ENCODE data around the gene CEP76. TPM values are rescaled to one million over a fixed set of nuclear protein-coding genes. Genes with fewer than 3 reads are reported as not detected.
"Not testable (repeated sequence)": the region's sequence is repeated elsewhere in the genome, so short reads cannot be mapped to it uniquely, and the experiment has no call there.

Gene CEP76
- polyA plus RNA-seq, 1 donor: 7.0 TPM

GRCh38 chr18:12643756-12644155, 58.8 kb downstream of the CEP76 start:
- not testable (repeated sequence) for H3K27ac ChIP-seq (ENCODE audit: low read length); DNase-seq; H3K36me3 ChIP-seq (ENCODE audit: control insufficient read depth, insufficient read depth, low read length); H3K4me1 ChIP-seq (ENCODE audit: control insufficient read depth, insufficient read depth, low read length); H3K9me3 ChIP-seq (ENCODE audit: control insufficient read depth, low read depth, low read length); H3K4me3 ChIP-seq (ENCODE audit: low read length); H3K27me3 ChIP-seq (ENCODE audit: control insufficient read depth, insufficient read depth, low read length)
- WGBS (ENCODE audit: insufficient coverage, low lambda C conversion rate): no CpG with 5 or more reads among the region's 5 CpGs

GRCh38 chr18:12640881-12641200, 61.7 kb downstream of the CEP76 start:
- no CpG with 5 or more reads among the region's 6 CpGs for WGBS (ENCODE audit: insufficient coverage, low lambda C conversion rate)
- Histone ChIP-seq H3K9me3 (ENCODE audit: control insufficient read depth, low read depth, low read length) (no peaks in the 10 kb centered on the region), H3K4me3 (ENCODE audit: low read length) (no peak overlapping the region), H3K27me3 (ENCODE audit: control insufficient read depth, insufficient read depth, low read length) (no peaks in the 10 kb centered on the region), H3K4me1 (ENCODE audit: control insufficient read depth, insufficient read depth, low read length) (no peaks in the 10 kb centered on the region), H3K36me3 (ENCODE audit: control insufficient read depth, insufficient read depth, low read length) (no peaks in the 10 kb centered on the region), H3K27ac (ENCODE audit: low read length) (no peak overlapping the region)
- no peak for DNase-seq

GRCh38 chr18:12639990-12640880, 62.3 kb downstream of the CEP76 start:
- Histone ChIP-seq H3K9me3 (ENCODE audit: control insufficient read depth, low read depth, low read length) (no peaks in the 10 kb centered on the region), H3K27ac (ENCODE audit: low read length) (no peak overlapping the region), H3K4me1 (ENCODE audit: control insufficient read depth, insufficient read depth, low read length) (no peaks in the 10 kb centered on the region), H3K27me3 (ENCODE audit: control insufficient read depth, insufficient read depth, low read length) (no peaks in the 10 kb centered on the region), H3K4me3 (ENCODE audit: low read length) (no peak overlapping the region), H3K36me3 (ENCODE audit: control insufficient read depth, insufficient read depth, low read length) (no peaks in the 10 kb centered on the region)
- DNase-seq: no peak
- no CpG with 5 or more reads among the region's 5 CpGs for WGBS (ENCODE audit: insufficient coverage, low lambda C conversion rate)

GRCh38 chr18:12638644-12639124, 63.8 kb downstream of the CEP76 start:
- H3K4me3 ChIP-seq (ENCODE audit: low read length): no peak overlapping the region

GRCh38 chr18:12637901-12638643, 64.5 kb downstream of the CEP76 start:
- no peak overlapping the region for H3K27ac ChIP-seq (ENCODE audit: low read length)
- no peaks in the 10 kb centered on the region for H3K27me3 ChIP-seq (ENCODE audit: control insufficient read depth, insufficient read depth, low read length)
- 100% methylated on average over 1 of the region's 4 CpGs for WGBS (ENCODE audit: insufficient coverage, low lambda C conversion rate)
- no peak for DNase-seq
- no peak overlapping the region for H3K4me3 ChIP-seq (ENCODE audit: low read length)
- H3K9me3 ChIP-seq (ENCODE audit: control insufficient read depth, low read depth, low read length): no peaks in the 10 kb centered on the region
- no peaks in the 10 kb centered on the region for H3K36me3 ChIP-seq (ENCODE audit: control insufficient read depth, insufficient read depth, low read length)
- H3K4me1 ChIP-seq (ENCODE audit: control insufficient read depth, insufficient read depth, low read length): no peaks in the 10 kb centered on the region

More at GRCh38 chr18:12638644-12639124, 63.8 kb downstream of the CEP76 start:
- no peaks in the 10 kb centered on the region for H3K27me3 ChIP-seq (ENCODE audit: control insufficient read depth, insufficient read depth, low read length)
- H3K9me3 ChIP-seq (ENCODE audit: control insufficient read depth, low read depth, low read length): no peaks in the 10 kb centered on the region
- H3K36me3 ChIP-seq (ENCODE audit: control insufficient read depth, insufficient read depth, low read length): no peaks in the 10 kb centered on the region
- no peak overlapping the region for H3K27ac ChIP-seq (ENCODE audit: low read length)
- no CpG with 5 or more reads among the region's 3 CpGs for WGBS (ENCODE audit: insufficient coverage, low lambda C conversion rate)
- H3K4me1 ChIP-seq (ENCODE audit: control insufficient read depth, insufficient read depth, low read length): no peaks in the 10 kb centered on the region
- no peak for DNase-seq

GRCh38 chr18:12637393-12637792, 65.1 kb downstream of the CEP76 start:
- 100% methylated on average over 1 of the region's 3 CpGs for WGBS (ENCODE audit: insufficient coverage, low lambda C conversion rate)
- Histone ChIP-seq H3K9me3 (ENCODE audit: control insufficient read depth, low read depth, low read length) (no peaks in the 10 kb centered on the region), H3K4me3 (ENCODE audit: low read length) (no peak overlapping the region)

GRCh38 chr18:12631831-12632477, 70.6 kb downstream of the CEP76 start:
- H3K36me3 ChIP-seq (ENCODE audit: control insufficient read depth, insufficient read depth, low read length): no peaks in the 10 kb centered on the region
- H3K9me3 ChIP-seq (ENCODE audit: control insufficient read depth, low read depth, low read length): no peaks in the 10 kb centered on the region
- no peak for DNase-seq
- no peak overlapping the region for H3K27ac ChIP-seq (ENCODE audit: low read length)
- no peaks in the 10 kb centered on the region for H3K27me3 ChIP-seq (ENCODE audit: control insufficient read depth, insufficient read depth, low read length)
- 50% methylated on average over 2 of the region's 6 CpGs for WGBS (ENCODE audit: insufficient coverage, low lambda C conversion rate)
- H3K4me3 ChIP-seq (ENCODE audit: low read length): no peak overlapping the region
- no peaks in the 10 kb centered on the region for H3K4me1 ChIP-seq (ENCODE audit: control insufficient read depth, insufficient read depth, low read length)

More at GRCh38 chr18:12637393-12637792, 65.1 kb downstream of the CEP76 start:
- no peak for DNase-seq
- Histone ChIP-seq H3K4me1 (ENCODE audit: control insufficient read depth, insufficient read depth, low read length) (no peaks in the 10 kb centered on the region), H3K36me3 (ENCODE audit: control insufficient read depth, insufficient read depth, low read length) (no peaks in the 10 kb centered on the region), H3K27me3 (ENCODE audit: control insufficient read depth, insufficient read depth, low read length) (no peaks in the 10 kb centered on the region), H3K27ac (ENCODE audit: low read length) (no peak overlapping the region)

GRCh38 chr18:12630136-12630535, 72.4 kb downstream of the CEP76 start:
- Histone ChIP-seq H3K36me3 (ENCODE audit: control insufficient read depth, insufficient read depth, low read length) (no peaks in the 10 kb centered on the region), H3K27ac (ENCODE audit: low read length) (no peak overlapping the region), H3K4me1 (ENCODE audit: control insufficient read depth, insufficient read depth, low read length) (no peaks in the 10 kb centered on the region), H3K27me3 (ENCODE audit: control insufficient read depth, insufficient read depth, low read length) (no peaks in the 10 kb centered on the region), H3K4me3 (ENCODE audit: low read length) (no peak overlapping the region), H3K9me3 (ENCODE audit: control insufficient read depth, low read depth, low read length) (no peaks in the 10 kb centered on the region)
- DNase-seq: no peak
- no CpG with 5 or more reads among the region's 7 CpGs for WGBS (ENCODE audit: insufficient coverage, low lambda C conversion rate)

GRCh38 chr18:12628706-12629702, 73.5 kb downstream of the CEP76 start:
- DNase-seq: no peak
- no peaks in the 10 kb centered on the region for H3K4me1 ChIP-seq (ENCODE audit: control insufficient read depth, insufficient read depth, low read length)
- WGBS (ENCODE audit: insufficient coverage, low lambda C conversion rate): 44% methylated on average over 1 of the region's 4 CpGs
- no peaks in the 10 kb centered on the region for H3K27me3 ChIP-seq (ENCODE audit: control insufficient read depth, insufficient read depth, low read length)
- H3K9me3 ChIP-seq (ENCODE audit: control insufficient read depth, low read depth, low read length): no peaks in the 10 kb centered on the region
- H3K4me3 ChIP-seq (ENCODE audit: low read length): no peak overlapping the region
- H3K27ac ChIP-seq (ENCODE audit: low read length): no peak overlapping the region
- no peaks in the 10 kb centered on the region for H3K36me3 ChIP-seq (ENCODE audit: control insufficient read depth, insufficient read depth, low read length)

Measured in large intestine (tissue), 3 donors.